ENCODE data around the gene ARRDC2.

DNA sequence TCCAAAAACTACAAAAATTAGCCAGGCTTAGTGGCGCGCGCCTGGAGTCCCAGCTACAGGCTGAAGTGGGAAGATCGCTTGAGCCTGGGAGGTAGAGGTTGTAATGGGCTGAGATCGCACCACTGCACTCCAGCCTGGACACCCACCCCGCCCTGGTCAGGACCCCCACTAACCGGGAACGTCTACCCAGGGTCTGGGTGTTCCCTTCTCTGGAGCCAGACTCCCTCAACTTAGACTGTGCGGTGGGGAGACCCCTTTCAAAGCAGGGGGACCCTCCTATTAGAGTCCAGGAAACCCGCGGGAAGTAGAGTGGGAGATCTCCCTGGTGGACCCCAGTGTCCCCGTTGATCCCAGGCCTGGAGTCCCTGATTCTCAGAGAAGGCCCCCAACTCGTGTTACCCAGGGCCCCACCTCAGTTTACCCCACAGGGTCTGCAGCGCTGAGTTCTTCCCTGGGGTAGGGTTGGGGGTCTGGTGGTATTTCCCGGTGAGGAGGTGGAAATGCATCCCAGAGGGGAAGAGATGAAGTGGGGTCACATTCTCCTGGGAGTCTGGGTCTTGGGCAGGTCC lies 6.1 kb upstream of the ARRDC2 start:
- TF ChIP-seq, protein P1, sequence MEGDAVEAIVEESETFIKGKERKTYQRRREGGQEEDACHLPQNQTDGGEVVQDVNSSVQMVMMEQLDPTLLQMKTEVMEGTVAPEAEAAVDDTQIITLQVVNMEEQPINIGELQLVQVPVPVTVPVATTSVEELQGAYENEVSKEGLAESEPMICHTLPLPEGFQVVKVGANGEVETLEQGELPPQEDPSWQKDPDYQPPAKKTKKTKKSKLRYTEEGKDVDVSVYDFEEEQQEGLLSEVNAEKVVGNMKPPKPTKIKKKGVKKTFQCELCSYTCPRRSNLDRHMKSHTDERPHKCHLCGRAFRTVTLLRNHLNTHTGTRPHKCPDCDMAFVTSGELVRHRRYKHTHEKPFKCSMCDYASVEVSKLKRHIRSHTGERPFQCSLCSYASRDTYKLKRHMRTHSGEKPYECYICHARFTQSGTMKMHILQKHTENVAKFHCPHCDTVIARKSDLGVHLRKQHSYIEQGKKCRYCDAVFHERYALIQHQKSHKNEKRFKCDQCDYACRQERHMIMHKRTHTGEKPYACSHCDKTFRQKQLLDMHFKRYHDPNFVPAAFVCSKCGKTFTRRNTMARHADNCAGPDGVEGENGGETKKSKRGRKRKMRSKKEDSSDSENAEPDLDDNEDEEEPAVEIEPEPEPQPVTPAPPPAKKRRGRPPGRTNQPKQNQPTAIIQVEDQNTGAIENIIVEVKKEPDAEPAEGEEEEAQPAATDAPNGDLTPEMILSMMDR (IDR thresholded peaks at IDR 0.05): no peak
- TF ChIP-seq POLR2A (IDR thresholded peaks at IDR 0.05) (no peak), POLR2AphosphoS5 (IDR thresholded peaks at IDR 0.05; ENCODE audit: insufficient read depth in 1 of 2, low read depth in 1 of 2) (no peak)

Measured in vagina (tissue), 2 donors.